ENCODE measurements around the gene KMT2E. TPM values are rescaled to one million over a fixed set of nuclear protein-coding genes. Genes with fewer than 3 reads are reported as not detected.

Gene KMT2E
- total RNA-seq, 1 donor from 2014 or later = 139 TPM

DNA sequence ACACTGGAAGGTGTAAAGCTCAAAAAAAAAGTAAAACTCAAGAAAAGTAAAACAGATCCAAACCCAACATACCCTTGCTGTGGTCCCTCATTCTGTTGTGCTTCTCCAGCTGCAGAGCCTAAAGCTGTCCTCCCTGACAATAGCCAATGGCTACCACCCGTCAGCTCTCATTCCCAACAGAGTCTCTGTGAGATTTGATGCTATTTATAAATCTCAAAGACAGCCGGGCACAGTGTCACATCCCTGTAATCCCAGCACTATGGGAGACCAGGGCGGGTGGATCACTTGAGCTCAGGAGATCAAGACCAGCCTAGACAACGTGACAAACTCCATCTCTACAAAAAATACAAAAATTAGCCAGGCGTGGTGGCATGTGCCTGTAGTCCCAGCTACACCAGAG is 116.0 kb downstream of the KMT2E start:
- DNase-seq (ENCODE audit: low read depth) = no peak

DNA sequence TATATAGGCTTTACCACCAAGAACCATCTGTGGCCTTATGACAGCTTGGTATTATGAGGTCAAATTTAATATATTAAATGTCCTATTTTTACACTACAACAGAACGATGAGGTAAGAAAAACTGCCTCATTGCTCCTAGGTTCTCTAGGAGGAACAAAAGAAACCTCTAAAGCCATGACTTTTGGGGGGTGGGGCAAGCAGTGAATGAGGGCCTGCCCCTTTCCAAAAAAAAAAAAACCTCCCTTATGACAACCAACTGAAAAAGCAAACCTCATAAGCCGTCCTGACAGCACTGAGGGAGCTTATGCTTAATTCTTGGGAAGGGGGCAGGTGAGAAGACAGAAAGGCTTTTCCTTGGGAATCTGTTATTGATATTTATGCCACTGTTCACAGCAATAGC is 116.6 kb downstream of the KMT2E start:
- DNase-seq (ENCODE audit: low read depth) = no peak

- peak; percentile 41 for DNase-seq (ENCODE audit: low read depth)
Measured at GRCh38 chr7:105131033-105131656, 117.1 kb downstream of the KMT2E start.

GRCh38 chr7:105131890-105132289 is 117.9 kb downstream of the KMT2E start:
- DNase-seq (ENCODE audit: low read depth) = peak; percentile 66

DNA sequence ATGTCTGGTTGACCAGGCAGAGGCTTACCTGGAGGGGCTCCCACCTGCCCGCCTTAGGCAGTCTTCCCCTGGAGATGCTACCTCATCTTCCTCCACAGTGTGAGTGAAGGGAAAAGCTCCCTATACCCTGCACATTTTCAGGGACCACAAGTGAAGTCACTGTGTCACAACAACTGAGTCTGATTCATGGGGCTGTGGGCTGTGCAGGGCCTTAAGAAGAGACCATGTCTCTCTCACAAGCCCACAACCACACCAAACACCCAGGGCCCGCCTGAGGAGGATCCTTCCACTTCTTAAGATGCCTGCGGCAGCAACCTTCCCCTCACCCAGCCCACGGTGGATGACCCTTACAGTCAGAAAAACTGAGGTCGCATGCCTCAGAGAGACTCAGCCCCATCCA is 118.3 kb downstream of the KMT2E start:
- no peak for DNase-seq (ENCODE audit: low read depth)

GRCh38 chr7:105132835-105133234 is 118.8 kb downstream of the KMT2E start:
- DNase-seq (ENCODE audit: low read depth) = no peak

GRCh38 chr7:105133358-105133757 is 119.4 kb downstream of the KMT2E start:
- no peak for DNase-seq (ENCODE audit: low read depth)

GRCh38 chr7:105133986-105134655 is 120.1 kb downstream of the KMT2E start:
- DNase-seq (ENCODE audit: low read depth) = no peak

- no peak for DNase-seq (ENCODE audit: low read depth)
Measured at GRCh38 chr7:105136221-105136620, 122.2 kb downstream of the KMT2E start.

GRCh38 chr7:105137898-105138297 is 123.9 kb downstream of the KMT2E start:
- no peak for DNase-seq (ENCODE audit: low read depth)

DNA sequence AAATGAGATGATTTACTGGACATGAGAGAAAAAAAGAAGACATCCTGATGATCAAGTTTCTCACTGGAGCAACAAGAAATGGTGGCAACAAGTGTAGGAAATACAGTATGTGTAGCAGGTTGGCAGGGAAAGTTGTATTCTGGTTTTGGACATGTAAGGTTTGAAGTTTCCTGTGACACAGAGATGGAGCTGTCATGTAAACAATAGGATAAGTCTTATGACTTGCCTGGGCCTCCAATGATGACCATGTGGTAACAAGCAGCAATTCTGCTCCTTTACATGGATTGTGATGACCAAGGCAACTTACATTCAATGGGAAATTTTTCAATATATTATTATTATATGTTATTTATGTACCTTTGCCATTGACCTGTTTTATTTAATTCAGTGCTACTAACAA is 125.4 kb downstream of the KMT2E start:
- no peak for DNase-seq (ENCODE audit: low read depth)

DNA sequence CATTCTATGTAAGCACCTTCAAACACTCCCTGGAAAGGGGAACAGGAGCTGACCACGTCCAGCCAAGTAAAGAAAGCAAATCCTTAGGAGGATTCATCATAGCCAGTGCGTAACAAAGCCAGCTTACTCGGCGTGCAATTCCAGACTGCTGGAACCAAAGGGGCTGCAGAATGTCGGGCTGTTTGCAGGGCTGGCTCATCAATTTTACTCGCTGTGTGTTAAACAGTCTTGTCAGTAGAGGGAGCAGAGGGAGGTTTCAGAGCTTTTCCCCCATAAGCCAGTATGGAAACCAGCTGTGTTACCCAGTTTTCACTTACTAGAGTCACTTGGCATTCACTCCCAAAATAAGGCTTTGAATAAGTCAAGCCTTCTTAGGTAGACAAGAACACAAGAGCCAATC is 127.1 kb downstream of the KMT2E start:
- peak; percentile 28 for DNase-seq (ENCODE audit: low read depth)

DNA sequence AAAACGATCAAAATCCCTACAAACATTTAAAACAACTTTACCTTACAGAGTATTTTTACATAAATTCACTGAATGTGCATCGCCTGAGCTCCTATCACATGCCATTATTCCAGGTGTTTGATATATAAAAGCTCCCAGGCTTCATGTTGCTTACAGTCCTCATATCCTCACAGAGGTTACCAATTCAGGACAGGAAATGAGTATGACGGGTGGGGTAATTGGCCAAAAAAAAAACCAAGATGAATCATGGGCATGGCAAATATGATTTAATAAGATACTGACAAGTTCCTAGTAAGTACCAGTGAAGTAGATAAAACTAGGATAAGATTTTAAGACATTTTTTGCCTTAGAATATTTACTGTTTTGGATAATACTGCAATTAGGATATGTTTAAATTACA is 135.8 kb downstream of the KMT2E start:
- no peak for DNase-seq (ENCODE audit: low read depth)

- no peak for DNase-seq (ENCODE audit: low read depth)
Measured at GRCh38 chr7:105151152-105151551, 137.1 kb downstream of the KMT2E start.

DNA sequence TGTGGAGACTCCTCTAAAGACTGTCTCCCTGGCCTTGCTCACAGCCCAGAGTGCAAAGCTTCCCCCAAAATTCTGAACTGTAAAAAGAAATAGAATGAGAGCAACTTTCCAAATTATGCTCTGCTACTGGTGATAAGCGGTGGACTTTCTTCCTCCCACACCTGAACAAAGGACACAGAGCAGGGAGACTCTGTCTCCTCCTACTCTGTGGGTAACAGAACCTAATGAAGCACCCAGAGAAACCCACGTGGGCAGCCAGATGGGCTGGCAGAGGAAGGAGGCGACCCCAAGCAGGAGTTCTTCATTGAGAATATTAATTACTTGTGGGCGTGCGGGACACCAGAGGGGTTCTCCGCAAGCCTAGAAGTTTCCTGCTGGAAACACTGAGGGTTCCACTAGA is 139.5 kb downstream of the KMT2E start:
- DNase-seq (ENCODE audit: low read depth) = no peak

GRCh38 chr7:105154084-105154483 is 140.1 kb downstream of the KMT2E start:
- no peak for DNase-seq (ENCODE audit: low read depth)

- peak; percentile 67 for DNase-seq (ENCODE audit: low read depth)
Measured at GRCh38 chr7:105156731-105157130, 142.7 kb downstream of the KMT2E start.

DNA sequence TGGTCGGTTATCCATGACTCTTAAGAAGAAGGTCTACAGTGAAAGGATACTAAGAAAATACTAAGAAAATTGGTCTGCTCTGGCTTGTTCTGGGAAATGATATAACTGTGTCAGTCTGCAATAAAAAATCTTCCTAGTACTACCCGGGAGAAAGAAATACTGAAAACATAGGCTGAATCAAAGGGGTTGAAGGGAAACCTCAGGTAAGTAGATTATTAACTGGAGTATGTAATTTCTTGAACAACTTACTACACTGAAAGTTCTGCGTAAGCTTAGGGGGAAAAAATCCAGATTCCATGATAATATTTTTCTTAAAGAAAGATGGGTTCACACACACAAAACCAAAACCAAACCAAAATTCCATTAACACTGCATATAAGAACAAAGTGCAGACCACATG is 143.3 kb downstream of the KMT2E start:
- peak; percentile 53 for DNase-seq (ENCODE audit: low read depth)

DNA sequence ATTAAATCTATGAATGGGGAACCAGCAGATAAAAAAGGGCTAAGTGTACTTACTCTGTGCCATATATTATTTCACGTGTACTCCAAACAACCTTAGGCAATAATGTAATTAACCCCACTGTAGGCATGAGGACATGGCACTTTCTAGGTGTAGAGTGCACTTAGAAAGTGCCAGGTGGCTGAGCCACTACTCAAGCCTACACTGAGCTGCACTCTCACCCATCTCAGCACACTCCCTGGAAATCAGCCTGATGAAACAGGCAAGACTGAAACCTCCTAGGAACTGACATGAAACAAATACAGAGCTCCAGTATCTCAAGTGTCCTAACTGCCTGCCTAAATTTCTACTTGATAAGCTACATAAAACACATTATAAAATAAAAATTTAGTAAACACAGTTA is 147.4 kb downstream of the KMT2E start:
- no peak for DNase-seq (ENCODE audit: low read depth)

Measured in renal cortical epithelial cell (primary cell).